Thymus (tissue), 11 donors: ENCODE data around the gene MEFV. TPM values are rescaled to one million over a fixed set of nuclear protein-coding genes. Genes with fewer than 3 reads are reported as not detected.

Source experiments
- DNase-seq, 9 donors: peaks; one replicate each; pipeline ENCODE4 v3.0.0-alpha.2; 2013; ENCODE audit warnings: low spot score in 9 of 9, low read depth in 6 of 9, missing footprints in 1 of 9
- H3K27ac ChIP-seq, 2 donors: one replicate each; pipeline ENCODE4 v1.5.1; 2013; ENCODE audit warnings: control low read depth in 1 of 2, low read depth in 1 of 2, low read length in 1 of 2, mild to moderate bottlenecking in 1 of 2, moderate library complexity in 1 of 2
- H3K27me3 ChIP-seq, 2 donors: one replicate each; pipeline ENCODE4 v1.5.1; 2013; ENCODE audit warnings: low read length in 1 of 2; ENCODE audit not compliant: control insufficient read depth in 2 of 2, insufficient read depth in 1 of 2
- H3K36me3 ChIP-seq, 2 donors: one replicate each; pipeline ENCODE4 v1.5.1; 2013; ENCODE audit warnings: low read length in 1 of 2, mild to moderate bottlenecking in 1 of 2, moderate library complexity in 1 of 2; ENCODE audit not compliant: control insufficient read depth in 2 of 2, insufficient read depth in 2 of 2
- H3K4me1 ChIP-seq, 2 donors: one replicate each; pipeline ENCODE4 v1.5.1; 2013; ENCODE audit warnings: low read length in 2 of 2; ENCODE audit not compliant: control insufficient read depth in 2 of 2, insufficient read depth in 2 of 2
- H3K4me3 ChIP-seq, 2 donors: one replicate each; pipeline ENCODE4 v1.5.1; 2013; ENCODE audit warnings: low read length in 2 of 2, control low read depth in 1 of 2, mild to moderate bottlenecking in 1 of 2
- H3K9me3 ChIP-seq, 2 donors: one replicate each; pipeline ENCODE4 v1.5.1; 2013; ENCODE audit warnings: low read length in 1 of 2, mild to moderate bottlenecking in 1 of 2; ENCODE audit not compliant: control insufficient read depth in 2 of 2, insufficient read depth in 1 of 2
- WGBS: extraction: QIAGEN DNeasy Blood & Tissue Kit; methylation state at CpG from one replicate; pipeline ENCODE4 v1.1.7; 2013; 5-methylcytosine and 5-hydroxymethylcytosine counted together
- polyA plus RNA-seq: library from polyadenylated mRNA; stranded (reverse); fragments of 200-250 nt; gene quantifications from one replicate; pipeline ENCODE4 v1.2.3, GENCODE V29; 2013
- total RNA-seq: library from RNA; stranded (reverse); fragments of 120-200 nt; gene quantifications from one replicate; pipeline ENCODE4 v1.2.4, GENCODE V29; 2013
- donor health status: healthy.

MEFV gene
- total and polyA plus RNA-seq, 2 donors, result 0.52 to 0.80 TPM

- DNase-seq, result no peak
- no peaks in the 10 kb centered on the region for H3K4me1 ChIP-seq
Observed at GRCh38 chr16:3254309-3254708, 2.1 kb downstream of the MEFV start.

DNA sequence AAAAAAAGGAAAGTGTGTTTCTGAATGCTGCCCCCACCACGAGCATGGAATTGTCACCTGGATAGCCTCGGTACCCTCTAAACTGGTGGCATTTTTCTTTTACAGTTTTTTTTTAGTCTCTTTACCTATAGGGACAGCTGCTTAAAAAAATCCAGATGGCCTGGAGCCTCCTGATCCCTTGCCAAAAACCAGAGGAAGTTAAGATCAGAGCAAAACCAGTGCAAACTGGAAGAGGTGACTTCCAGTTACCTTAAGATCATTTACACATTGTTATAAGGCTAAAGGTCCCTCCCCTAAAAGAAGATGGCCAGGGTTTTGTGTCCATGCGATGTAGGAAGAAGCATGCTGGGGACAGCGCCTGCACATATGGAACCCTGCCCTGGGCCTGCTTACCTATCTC, 3.5 kb downstream of the MEFV start:
- H3K4me1 ChIP-seq, result no peaks in the 10 kb centered on the region
- H3K27ac ChIP-seq, result no peak overlapping the region
- H3K36me3 ChIP-seq, result no peaks in the 10 kb centered on the region
- no peak for DNase-seq
- H3K4me3 ChIP-seq, result no peak overlapping the region
- H3K27me3 ChIP-seq, result peaks cover 0 to 15% of the 10 kb centered on the region in 2 donors
- WGBS, result 90% methylated on average over 4 of the region's 4 CpGs
- H3K9me3 ChIP-seq, result peaks cover 0 to 7% of the 10 kb centered on the region in 2 donors

More at GRCh38 chr16:3254309-3254708, 2.1 kb downstream of the MEFV start:
- peaks cover 0 to 7% of the 10 kb centered on the region in 2 donors for H3K9me3 ChIP-seq
- peaks cover 0 to 15% of the 10 kb centered on the region in 2 donors for H3K27me3 ChIP-seq
- no peak overlapping the region for H3K27ac ChIP-seq
- 57% methylated on average over 35 of the region's 35 CpGs for WGBS
- no peaks in the 10 kb centered on the region for H3K36me3 ChIP-seq
- no peak overlapping the region for H3K4me3 ChIP-seq

DNA sequence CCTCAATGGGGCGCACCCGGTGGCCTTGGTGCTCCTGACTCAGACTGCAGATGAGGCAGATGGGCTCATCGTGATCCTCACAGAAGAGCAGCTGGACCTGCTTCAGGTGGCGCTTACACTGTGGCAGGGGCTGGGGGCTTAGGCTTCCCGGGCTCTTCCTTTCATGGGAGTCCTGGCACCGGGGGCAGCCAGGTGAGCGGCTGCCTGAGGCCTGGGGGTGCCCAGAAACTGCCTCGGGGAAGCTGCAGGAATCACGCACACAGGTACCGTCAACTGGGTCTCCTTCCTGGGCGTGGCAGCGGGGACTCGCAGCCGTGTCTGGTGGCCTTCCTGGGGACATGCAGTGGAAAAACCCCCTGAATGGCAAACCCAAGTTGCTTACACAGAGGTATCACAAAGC, 7.0 kb downstream of the MEFV start:
- Histone ChIP-seq H3K36me3 (no peaks in the 10 kb centered on the region), H3K27me3 (peaks cover 0 to 8% of the 10 kb centered on the region in 2 donors), H3K27ac (no peak overlapping the region), H3K4me3 (no peak overlapping the region), H3K9me3 (peaks cover 0 to 13% of the 10 kb centered on the region in 2 donors), H3K4me1 (no peaks in the 10 kb centered on the region)
- DNase-seq, result no peak
- 88% methylated on average over 14 of the region's 14 CpGs for WGBS

- H3K36me3 ChIP-seq, result no peaks in the 10 kb centered on the region
- WGBS, result 76% methylated on average over 1 of the region's 1 CpG
- no peak for DNase-seq
Observed at GRCh38 chr16:3249020-3249419, 7.4 kb downstream of the MEFV start.

DNA sequence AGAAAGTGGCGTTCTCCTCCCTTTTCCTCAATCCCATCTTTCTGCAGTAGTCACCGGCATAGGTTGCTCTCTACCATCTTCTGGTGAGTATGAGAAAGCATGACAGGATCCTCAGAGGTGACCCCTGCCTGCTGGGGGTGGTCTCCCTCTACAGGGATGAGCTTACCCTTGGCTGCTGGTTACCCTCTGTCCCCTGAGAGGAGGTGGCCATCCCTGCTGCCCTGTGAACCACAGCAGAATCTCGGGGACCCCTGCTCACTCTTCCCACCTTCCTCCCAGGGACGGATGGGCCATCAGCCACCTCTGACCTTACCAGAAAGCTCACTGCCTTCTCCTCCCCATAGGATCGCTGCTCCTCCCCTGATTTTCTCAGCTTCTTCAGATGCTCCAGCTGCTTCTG, 7.8 kb downstream of the MEFV start:
- Histone ChIP-seq H3K27me3 (peaks cover 0 to under 1% of the 10 kb centered on the region in 2 donors), H3K27ac (no peak overlapping the region), H3K36me3 (no peaks in the 10 kb centered on the region), H3K9me3 (peaks cover 0 to 8% of the 10 kb centered on the region in 2 donors), H3K4me3 (no peak overlapping the region), H3K4me1 (no peaks in the 10 kb centered on the region)
- no peak for DNase-seq
- WGBS, result 92% methylated on average over 5 of the region's 5 CpGs

More at GRCh38 chr16:3249020-3249419, 7.4 kb downstream of the MEFV start:
- peaks cover 0 to 11% of the 10 kb centered on the region in 2 donors for H3K9me3 ChIP-seq
- peaks cover 0 to 4% of the 10 kb centered on the region in 2 donors for H3K27me3 ChIP-seq
- H3K4me1 ChIP-seq, result no peaks in the 10 kb centered on the region
- no peak overlapping the region for H3K4me3 ChIP-seq
- no peak overlapping the region for H3K27ac ChIP-seq

DNA sequence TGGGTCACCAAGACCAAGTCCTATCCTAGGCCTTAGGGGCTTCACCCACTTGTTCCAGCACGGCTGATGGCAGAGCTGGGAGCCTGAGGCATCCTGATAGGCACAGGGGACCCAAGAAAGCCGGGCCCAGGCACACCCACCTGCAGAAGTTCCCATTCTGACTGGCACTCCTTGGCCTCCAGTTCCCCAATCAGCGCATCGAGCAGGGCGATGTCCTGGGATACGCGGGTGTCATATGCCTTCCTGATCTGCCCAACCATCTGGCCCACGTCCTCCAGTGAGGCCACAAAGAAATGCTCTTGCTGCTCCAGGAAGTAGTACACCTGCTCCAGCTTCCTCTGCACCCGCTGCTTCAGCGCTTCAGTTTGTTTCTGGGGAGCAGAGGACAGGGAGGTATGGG, 9.6 kb downstream of the MEFV start:
- no peaks in the 10 kb centered on the region for H3K36me3 ChIP-seq
- H3K27ac ChIP-seq, result no peak overlapping the region
- H3K4me1 ChIP-seq, result no peaks in the 10 kb centered on the region
- no peak overlapping the region for H3K4me3 ChIP-seq
- H3K27me3 ChIP-seq, result no peaks in the 10 kb centered on the region
- DNase-seq, result no peak
- peaks cover 0 to 8% of the 10 kb centered on the region in 2 donors for H3K9me3 ChIP-seq
- WGBS, result 60% methylated on average over 10 of the region's 10 CpGs

- peaks cover 0 to 8% of the 10 kb centered on the region in 2 donors for H3K9me3 ChIP-seq
- H3K4me1 ChIP-seq, result no peaks in the 10 kb centered on the region
- H3K36me3 ChIP-seq, result no peaks in the 10 kb centered on the region
- no peak for DNase-seq
- no peak overlapping the region for H3K27ac ChIP-seq
- no peak overlapping the region for H3K4me3 ChIP-seq
- H3K27me3 ChIP-seq, result no peaks in the 10 kb centered on the region
- WGBS, result 86% methylated on average over 7 of the region's 7 CpGs
Observed at GRCh38 chr16:3246002-3246401, 10.4 kb downstream of the MEFV start.

DNA sequence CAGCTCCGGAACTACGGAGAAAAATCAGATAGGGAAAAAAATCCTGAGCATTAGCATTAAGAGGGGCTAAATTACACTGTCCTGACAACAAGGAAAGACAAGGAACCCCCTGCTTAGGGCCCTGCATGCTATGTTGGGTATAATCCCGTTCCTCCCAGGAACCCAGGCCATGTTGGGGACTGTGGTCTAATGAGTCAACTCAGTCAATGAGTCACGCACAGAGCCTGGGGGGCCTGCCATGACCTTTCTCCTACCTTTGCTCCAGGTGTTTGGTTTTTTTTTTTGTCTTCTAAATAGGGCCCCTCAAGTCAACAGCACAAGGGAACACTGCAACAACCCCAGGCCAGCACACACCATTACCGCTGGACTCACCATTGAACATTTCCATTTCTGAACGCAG, 12.6 kb downstream of the MEFV start:
- no peak for DNase-seq
- Histone ChIP-seq H3K4me3 (no peak overlapping the region), H3K36me3 (no peaks in the 10 kb centered on the region), H3K4me1 (no peaks in the 10 kb centered on the region), H3K9me3 (peaks cover 0 to 8% of the 10 kb centered on the region in 2 donors), H3K27me3 (no peaks in the 10 kb centered on the region), H3K27ac (no peak overlapping the region)
- WGBS, result 82% methylated on average over 6 of the region's 6 CpGs

DNA sequence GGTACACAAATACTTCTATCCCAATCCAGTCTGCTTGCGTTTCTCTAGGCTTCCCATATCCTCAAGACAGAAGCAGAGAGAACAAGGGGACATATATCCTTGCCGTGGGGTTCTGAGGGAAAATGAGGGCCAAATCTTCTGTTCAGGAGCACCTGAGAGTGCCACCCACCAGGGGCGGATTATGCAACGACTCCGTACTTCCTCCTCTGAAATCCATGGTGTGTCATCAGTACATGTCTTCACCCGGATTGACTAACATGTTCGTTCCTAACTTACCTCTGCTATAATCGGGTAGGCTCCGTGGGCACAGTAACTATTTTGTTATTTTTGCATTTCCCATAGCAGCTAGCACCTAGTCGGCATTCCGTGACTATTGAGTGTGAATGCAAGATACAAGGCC, 13.7 kb downstream of the MEFV start:
- H3K36me3 ChIP-seq, result no peaks in the 10 kb centered on the region
- WGBS, result 88% methylated on average over 11 of the region's 11 CpGs
- no peaks in the 10 kb centered on the region for H3K27me3 ChIP-seq
- peaks cover 0 to 8% of the 10 kb centered on the region in 2 donors for H3K9me3 ChIP-seq
- no peak overlapping the region for H3K27ac ChIP-seq
- no peaks in the 10 kb centered on the region for H3K4me1 ChIP-seq
- no peak for DNase-seq
- H3K4me3 ChIP-seq, result no peak overlapping the region

DNA sequence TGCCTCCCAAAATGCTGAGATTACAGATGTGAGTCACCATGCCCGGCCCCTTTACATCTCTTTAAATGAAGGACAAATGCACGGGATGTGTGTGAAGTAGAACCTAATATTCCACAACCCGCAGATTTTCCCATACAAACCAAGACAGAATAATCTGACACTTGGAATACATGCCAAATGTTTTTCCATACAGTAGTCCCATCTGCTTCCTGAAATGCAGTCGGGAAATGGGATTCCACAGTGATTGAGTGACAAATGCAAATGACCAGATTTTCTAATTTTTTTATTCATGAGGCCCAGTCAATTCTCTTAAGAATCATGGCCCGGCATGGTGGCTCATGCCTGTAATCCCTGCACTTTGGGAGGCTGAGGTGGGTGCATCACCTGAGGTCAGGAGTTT, 14.7 kb downstream of the MEFV start:
- no peak overlapping the region for H3K4me3 ChIP-seq
- no peaks in the 10 kb centered on the region for H3K36me3 ChIP-seq
- H3K4me1 ChIP-seq, result no peaks in the 10 kb centered on the region
- 85% methylated on average over 5 of the region's 5 CpGs for WGBS
- H3K27ac ChIP-seq, result no peak overlapping the region
- peaks cover 0 to 6% of the 10 kb centered on the region in 2 donors for H3K9me3 ChIP-seq
- DNase-seq, result no peak
- H3K27me3 ChIP-seq, result no peaks in the 10 kb centered on the region
